SJSA1 (cell line): ENCODE measurements around the gene EVL. TPM values are rescaled to one million over a fixed set of nuclear protein-coding genes. Genes with fewer than 3 reads are reported as not detected.
"Not testable (repeated sequence)": the region's sequence is repeated elsewhere in the genome, so short reads cannot be mapped to it uniquely, and the experiment has no call there.

Experiments
- DNase-seq, 2 experiments: peaks; one replicate each; pipeline ENCODE4 v3.0.0-alpha.2; 2015 to 2020; ENCODE audit warnings: low spot score in 2 of 2, low read depth in 1 of 2
- H3K27ac ChIP-seq: fragments of 250-450 bp; sonication (Bioruptor Pico); 2 replicates; pipeline ENCODE4 v1.5.1; 2020; ENCODE audit warnings: mild to moderate bottlenecking, moderate library complexity
- H3K27me3 ChIP-seq: fragments of 250-450 bp; sonication (Bioruptor Pico); replicated peaks from 2 replicates; pipeline ENCODE4 v1.5.1; 2020; ENCODE audit warnings: mild to moderate bottlenecking, moderate library complexity
- H3K36me3 ChIP-seq: fragments of 250-450 bp; sonication (Bioruptor Pico); 2 replicates; pipeline ENCODE4 v1.5.1; 2020; ENCODE audit warnings: mild to moderate bottlenecking
- H3K4me1 ChIP-seq: fragments of 250-450 bp; sonication (Bioruptor Pico); replicated peaks from 2 replicates; pipeline ENCODE4 v1.6.1; 2021; ENCODE audit warnings: mild to moderate bottlenecking
- H3K4me3 ChIP-seq: fragments of 250-450 bp; sonication (Bioruptor Pico); 2 replicates; pipeline ENCODE4 v1.5.1; 2020; ENCODE audit warnings: mild to moderate bottlenecking
- H3K9me3 ChIP-seq: fragments of 250-450 bp; sonication (Bioruptor Pico); replicated peaks from 2 replicates; pipeline ENCODE4 v1.5.1; 2020; ENCODE audit warnings: mild to moderate bottlenecking
- total RNA-seq: library from RNA; depleted of rRNA; stranded (reverse); fragments of >200 nt; shearing (Covaris generic); gene quantifications from 2 replicates; pipeline ENCODE4 v1.2.3, GENCODE V29; 2014; rRNA removed

The EVL gene
- 10.8 and 11.0 TPM in 2 replicates for total RNA-seq

- H3K27me3 ChIP-seq: no peaks in the 10 kb centered on the region
- H3K36me3 ChIP-seq: no peaks in the 10 kb centered on the region
- DNase-seq: no peak
- H3K4me3 ChIP-seq: no peak within 1 kb of the TSS
- H3K9me3 ChIP-seq: no peaks in the 10 kb centered on the region
- H3K4me1 ChIP-seq: no peaks in the 10 kb centered on the region
- H3K27ac ChIP-seq: no peak within 1 kb of the TSS
These were observed at the start of gene EVL for GRCh38 chr14:100065111-100065871. Gene EVL (plus strand): TSS chr14:100065422. CDS start chr14:100065501, 79 bp downstream.

GRCh38 chr14:100017553-100017952 is 47.7 kb upstream of the EVL start:
- H3K27me3 ChIP-seq: no peaks in the 10 kb centered on the region
- peaks cover 7% of the 10 kb centered on the region; the same call in 1 of the 2 replicates for H3K4me1 ChIP-seq
- H3K9me3 ChIP-seq: no peaks in the 10 kb centered on the region
- DNase-seq: no peak
- no peak overlapping the region for H3K27ac ChIP-seq
- no peaks in the 10 kb centered on the region for H3K36me3 ChIP-seq
- H3K4me3 ChIP-seq: no peak overlapping the region

GRCh38 chr14:100018054-100018453 is 47.2 kb upstream of the EVL start:
- Histone ChIP-seq H3K4me1 (peaks cover 7% of the 10 kb centered on the region; the same call in 1 of the 2 replicates), H3K9me3 (no peaks in the 10 kb centered on the region), H3K4me3 (no peak overlapping the region), H3K27ac (no peak overlapping the region), H3K36me3 (no peaks in the 10 kb centered on the region), H3K27me3 (no peaks in the 10 kb centered on the region)
- no peak for DNase-seq

GRCh38 chr14:100018482-100018881 is 46.7 kb upstream of the EVL start:
- peaks cover 7% of the 10 kb centered on the region; the same call in 1 of the 2 replicates for H3K4me1 ChIP-seq
- DNase-seq: no peak
- H3K36me3 ChIP-seq: no peaks in the 10 kb centered on the region
- H3K9me3 ChIP-seq: no peaks in the 10 kb centered on the region
- no peak overlapping the region for H3K27ac ChIP-seq
- H3K4me3 ChIP-seq: no peak overlapping the region
- H3K27me3 ChIP-seq: no peaks in the 10 kb centered on the region

- Histone ChIP-seq H3K9me3 (no peaks in the 10 kb centered on the region), H3K27ac (no peak overlapping the region), H3K4me3 (no peak overlapping the region), H3K36me3 (no peaks in the 10 kb centered on the region), H3K27me3 (no peaks in the 10 kb centered on the region), H3K4me1 (peaks cover 7% of the 10 kb centered on the region; the same call in 1 of the 2 replicates)
- no peak for DNase-seq
These were observed 46.0 kb upstream of the EVL start for GRCh38 chr14:100019156-100019744.

- no peak for DNase-seq
- Histone ChIP-seq H3K9me3 (no peaks in the 10 kb centered on the region), H3K27me3 (no peaks in the 10 kb centered on the region), H3K27ac (no peak overlapping the region), H3K4me1 (peaks cover 7% of the 10 kb centered on the region; the same call in 1 of the 2 replicates), H3K4me3 (no peak overlapping the region), H3K36me3 (no peaks in the 10 kb centered on the region)
These were observed 44.6 kb upstream of the EVL start for GRCh38 chr14:100020629-100021028.

GRCh38 chr14:100022772-100023451 is 42.3 kb upstream of the EVL start:
- no peak overlapping the region for H3K27ac ChIP-seq
- H3K4me1 ChIP-seq: peaks cover 7% of the 10 kb centered on the region; the same call in 1 of the 2 replicates
- no peaks in the 10 kb centered on the region for H3K27me3 ChIP-seq
- DNase-seq: no peak
- no peaks in the 10 kb centered on the region for H3K36me3 ChIP-seq
- H3K9me3 ChIP-seq: no peaks in the 10 kb centered on the region
- no peak overlapping the region for H3K4me3 ChIP-seq

GRCh38 chr14:100025111-100025510 is 40.1 kb upstream of the EVL start:
- DNase-seq: no peak
- Histone ChIP-seq H3K9me3 (no peaks in the 10 kb centered on the region), H3K27ac (no peak overlapping the region), H3K4me1 (peaks cover 17% of the 10 kb centered on the region), H3K36me3 (no peaks in the 10 kb centered on the region), H3K27me3 (no peaks in the 10 kb centered on the region), H3K4me3 (no peak overlapping the region)

- no peak overlapping the region for H3K27ac ChIP-seq
- DNase-seq: no peak
- H3K4me1 ChIP-seq: peaks cover 43% of the 10 kb centered on the region
- no peaks in the 10 kb centered on the region for H3K36me3 ChIP-seq
- no peaks in the 10 kb centered on the region for H3K9me3 ChIP-seq
- H3K4me3 ChIP-seq: no peak overlapping the region
- H3K27me3 ChIP-seq: no peaks in the 10 kb centered on the region
These were observed 37.3 kb upstream of the EVL start for GRCh38 chr14:100027771-100028490.

GRCh38 chr14:100028990-100029677 is 36.1 kb upstream of the EVL start:
- Histone ChIP-seq H3K36me3 (no peaks in the 10 kb centered on the region), H3K27me3 (no peaks in the 10 kb centered on the region), H3K9me3 (no peaks in the 10 kb centered on the region), H3K4me3 (no peak overlapping the region), H3K4me1 (peaks cover 52% of the 10 kb centered on the region), H3K27ac (peak overlapping the region; percentile 5; the same call in 1 of the 2 replicates)
- peak in 1 of 2 experiments; percentile 41 for DNase-seq

- not testable (repeated sequence) for H3K36me3 ChIP-seq, DNase-seq, H3K4me3 ChIP-seq, H3K9me3 ChIP-seq, H3K27me3 ChIP-seq
- Histone ChIP-seq H3K27ac (peak overlapping the region; percentile 84), H3K4me1 (peaks cover 52% of the 10 kb centered on the region)
These were observed 35.2 kb upstream of the EVL start for GRCh38 chr14:100030006-100030405.

GRCh38 chr14:100030452-100031153 is 34.6 kb upstream of the EVL start:
- H3K27me3 ChIP-seq: no peaks in the 10 kb centered on the region
- no peaks in the 10 kb centered on the region for H3K36me3 ChIP-seq
- no peak overlapping the region for H3K4me3 ChIP-seq
- no peaks in the 10 kb centered on the region for H3K9me3 ChIP-seq
- peak overlapping the region; percentile 84 for H3K27ac ChIP-seq
- DNase-seq: peak in 1 of 2 experiments; percentile 58
- H3K4me1 ChIP-seq: peaks cover 52% of the 10 kb centered on the region
